ENCODE results near the gene MYG1. TPM values are rescaled to one million over a fixed set of nuclear protein-coding genes. Genes with fewer than 3 reads are reported as not detected.

The MYG1 gene
- total RNA-seq, 1 experiment from 2014 or later: 79.8 TPM

DNA sequence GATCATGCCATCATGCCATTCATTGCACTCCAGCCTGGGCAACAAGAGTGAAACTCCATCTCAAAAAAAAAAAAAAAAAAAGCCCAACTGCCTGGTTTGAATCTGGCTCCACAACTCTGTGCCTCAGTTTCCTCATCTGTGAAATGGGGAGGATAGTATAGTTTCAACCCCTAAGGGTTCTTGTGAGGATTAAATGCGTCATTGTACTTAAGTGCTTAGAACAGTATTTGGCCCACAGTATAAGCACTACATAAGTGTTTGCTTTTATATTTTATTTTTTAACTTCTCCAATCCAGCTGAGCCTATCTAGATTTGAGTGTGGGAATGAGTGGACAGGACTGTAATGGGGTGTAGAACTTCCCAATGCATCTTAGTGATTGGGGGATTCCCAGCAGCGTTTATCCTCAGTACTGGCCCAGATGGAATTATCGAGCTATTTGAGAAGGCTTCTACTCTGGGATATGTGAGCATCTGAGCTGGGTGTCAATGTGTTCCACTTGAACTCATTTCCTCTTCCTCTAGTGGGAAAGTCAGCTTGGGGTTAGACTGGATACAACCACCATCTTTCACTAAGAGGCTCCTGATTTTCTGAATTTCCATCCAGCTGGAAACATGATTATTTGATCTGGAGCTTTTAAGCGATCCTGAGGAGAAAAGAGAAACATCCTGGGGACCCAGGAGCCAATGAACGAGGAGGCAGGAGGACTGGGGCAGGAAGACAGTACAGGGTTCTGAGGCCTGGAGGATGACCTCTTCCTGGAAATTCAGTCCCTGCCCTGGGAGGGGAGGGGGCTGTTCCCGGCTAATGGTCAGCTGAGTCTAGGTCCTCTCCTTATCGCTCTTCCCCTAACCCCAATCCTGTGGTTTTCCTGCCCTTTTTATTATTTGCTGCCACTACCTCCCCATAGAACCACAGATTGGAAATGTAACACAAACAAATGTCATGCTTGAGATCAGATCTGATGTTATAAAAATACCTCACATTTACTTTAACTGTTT is 40.7 kb upstream of the MYG1 start:
- Mint-ChIP-seq H3K9me3 (ENCODE audit: unreplicated experiment) (no peaks in the 10 kb centered on the region), H3K4me3 (ENCODE audit: unreplicated experiment) (no peak overlapping the region), H3K27ac (ENCODE audit: low read depth, unreplicated experiment) (no peak overlapping the region), H3K27me3 (ENCODE audit: insufficient read depth, unreplicated experiment) (no peaks in the 10 kb centered on the region), H3K36me3 (ENCODE audit: insufficient read depth, unreplicated experiment) (peaks cover 2% of the 10 kb centered on the region), H3K4me1 (ENCODE audit: insufficient read depth, unreplicated experiment) (peaks cover 1% of the 10 kb centered on the region)
- TF ChIP-seq, protein P1, sequence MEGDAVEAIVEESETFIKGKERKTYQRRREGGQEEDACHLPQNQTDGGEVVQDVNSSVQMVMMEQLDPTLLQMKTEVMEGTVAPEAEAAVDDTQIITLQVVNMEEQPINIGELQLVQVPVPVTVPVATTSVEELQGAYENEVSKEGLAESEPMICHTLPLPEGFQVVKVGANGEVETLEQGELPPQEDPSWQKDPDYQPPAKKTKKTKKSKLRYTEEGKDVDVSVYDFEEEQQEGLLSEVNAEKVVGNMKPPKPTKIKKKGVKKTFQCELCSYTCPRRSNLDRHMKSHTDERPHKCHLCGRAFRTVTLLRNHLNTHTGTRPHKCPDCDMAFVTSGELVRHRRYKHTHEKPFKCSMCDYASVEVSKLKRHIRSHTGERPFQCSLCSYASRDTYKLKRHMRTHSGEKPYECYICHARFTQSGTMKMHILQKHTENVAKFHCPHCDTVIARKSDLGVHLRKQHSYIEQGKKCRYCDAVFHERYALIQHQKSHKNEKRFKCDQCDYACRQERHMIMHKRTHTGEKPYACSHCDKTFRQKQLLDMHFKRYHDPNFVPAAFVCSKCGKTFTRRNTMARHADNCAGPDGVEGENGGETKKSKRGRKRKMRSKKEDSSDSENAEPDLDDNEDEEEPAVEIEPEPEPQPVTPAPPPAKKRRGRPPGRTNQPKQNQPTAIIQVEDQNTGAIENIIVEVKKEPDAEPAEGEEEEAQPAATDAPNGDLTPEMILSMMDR (IDR thresholded peaks at IDR 0.05; ENCODE audit: unreplicated experiment): no peak
- CTCF ChIA-PET: interaction anchor here (0.5 to 1.1 kb wide), 5 partner anchors 17 to 65 kb away, joined by 3 to 4 read pairs (median 3); a partner anchor contains a TSS
- no TSS peak for BruUV-seq (replicated peaks)
- DNase-seq (ENCODE audit: unreplicated experiment): no peak
- POLR2A ChIA-PET: interaction anchor here (0.7 kb wide), 1 partner anchor 98 kb away, joined by 3 read pairs; no protein-coding TSS in a partner anchor
- intact Hi-C loops (cut with micrococcal nuclease): no loop called here

DNA sequence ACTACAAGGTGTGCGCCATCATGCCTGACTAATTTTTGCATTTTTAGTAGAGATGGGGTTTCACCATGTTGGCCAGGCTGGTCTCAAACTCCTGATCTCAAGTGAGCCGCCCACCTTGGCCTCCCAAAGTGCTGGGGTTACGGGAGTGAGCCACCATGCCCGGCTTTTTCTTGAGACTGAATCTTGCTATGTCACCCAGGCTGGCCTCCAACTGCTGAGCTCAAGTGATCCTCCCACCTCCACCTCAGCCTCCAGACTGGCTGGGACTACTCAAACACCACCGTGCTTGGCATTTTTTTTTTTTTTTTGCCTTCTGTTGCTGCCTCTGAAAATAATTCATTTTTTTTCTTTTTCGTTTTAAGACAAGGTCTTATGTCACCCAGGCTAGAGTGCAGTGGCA is 39.6 kb upstream of the MYG1 start:
- Mint-ChIP-seq H3K9me3 (ENCODE audit: unreplicated experiment) (no peaks in the 10 kb centered on the region), H3K4me1 (ENCODE audit: insufficient read depth, unreplicated experiment) (no peaks in the 10 kb centered on the region), H3K4me3 (ENCODE audit: unreplicated experiment) (no peak overlapping the region), H3K36me3 (ENCODE audit: insufficient read depth, unreplicated experiment) (no peaks in the 10 kb centered on the region), H3K27me3 (ENCODE audit: insufficient read depth, unreplicated experiment) (no peaks in the 10 kb centered on the region), H3K27ac (ENCODE audit: low read depth, unreplicated experiment) (no peak overlapping the region)
- intact Hi-C loops (cut with micrococcal nuclease): no loop called here
- TF ChIP-seq, protein P1 (IDR thresholded peaks at IDR 0.05; ENCODE audit: unreplicated experiment): no peak
- ChIA-PET CTCF (interaction anchor here (0.7 to 1.7 kb wide), 3 partner anchors 29 to 62 kb away, joined by 3 to 5 read pairs (median 3); partner anchors contain the start of gene AAAS), POLR2A (no interaction called here)
- DNase-seq (ENCODE audit: unreplicated experiment): no peak
- BruUV-seq (replicated peaks): no TSS peak

DNA sequence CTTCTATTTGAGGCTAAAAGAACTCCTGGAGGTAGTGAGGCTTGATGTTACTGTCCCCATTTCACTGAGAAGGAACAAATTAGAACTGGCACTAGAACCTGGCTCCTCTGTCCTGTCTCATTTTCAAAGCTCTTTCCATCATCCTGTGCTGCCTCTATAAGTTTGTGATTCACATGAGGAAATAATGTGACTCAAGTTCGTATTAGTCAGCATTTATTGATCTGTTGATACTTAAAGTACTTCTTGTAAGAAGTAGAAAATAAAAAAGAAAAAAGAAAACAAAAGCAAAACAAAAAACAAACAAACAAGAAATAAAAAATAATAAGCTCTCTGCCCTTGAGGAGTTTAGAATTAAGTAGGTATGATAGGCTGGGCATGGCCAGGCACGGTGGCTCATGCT is 33.7 kb upstream of the MYG1 start:
- Mint-ChIP-seq H3K4me1 (ENCODE audit: insufficient read depth, unreplicated experiment) (peaks cover 9% of the 10 kb centered on the region), H3K27me3 (ENCODE audit: insufficient read depth, unreplicated experiment) (no peaks in the 10 kb centered on the region), H3K4me3 (ENCODE audit: unreplicated experiment) (no peak overlapping the region), H3K36me3 (ENCODE audit: insufficient read depth, unreplicated experiment) (no peaks in the 10 kb centered on the region), H3K27ac (ENCODE audit: low read depth, unreplicated experiment) (no peak overlapping the region), H3K9me3 (ENCODE audit: unreplicated experiment) (no peaks in the 10 kb centered on the region)
- no TSS peak for BruUV-seq (replicated peaks)
- POLR2A ChIA-PET: interaction anchor here (0.6 to 3.9 kb wide), 5 partner anchors 14 to 106 kb away, joined by 3 to 20 read pairs (median 3); partner anchors contain the start of genes MYG1 and PFDN5
- CTCF ChIA-PET: interaction anchor here (0.6 to 6.6 kb wide), 5 partner anchors 14 to 52 kb away, joined by 3 to 42 read pairs (median 4); a partner anchor contains a TSS
- TF ChIP-seq, protein P1 (IDR thresholded peaks at IDR 0.05; ENCODE audit: unreplicated experiment): no peak
- DNase-seq (ENCODE audit: unreplicated experiment): no peak
- intact Hi-C loops (cut with micrococcal nuclease): loop anchor here (5.0 kb wide), 1 partner anchor 53 kb away; no protein-coding TSS in a partner anchor

Data from MCF 10A (cell line).